Transverse colon (tissue), 4 donors: ENCODE results near the gene SNTG2.

Source experiments
- POLR2A ChIP-seq: fragments of 450-650 bp; IDR thresholded peaks from one replicate; pipeline ENCODE4 v1.6.1; 2016; ENCODE audit warnings: antibody characterized with exemption, mild to moderate bottlenecking, moderate library complexity
- POLR2AphosphoS5 ChIP-seq, 3 donors: sonication (generic); formaldehyde crosslinking; IDR thresholded peaks; one replicate each; pipeline ENCODE4 v1.6.1; 2016; ENCODE audit warnings: antibody characterized with exemption in 3 of 3
- TF ChIP-seq, protein P1 (sequence below), 5 experiments: fragments of 200-600 bp in 3 of 5; fragments of 450-650 bp in 2 of 5; sonication (generic) in 3 of 5; IDR thresholded peaks; 1 replicate in 2 of 5; 2 replicates in 3 of 5; pipeline ENCODE4 v1.5.1; 2016 to 2017; ENCODE audit warnings: antibody characterized with exemption in 5 of 5, inconsistent platforms in 3 of 5, mild to moderate bottlenecking in 2 of 5, moderate library complexity in 1 of 5

DNA sequence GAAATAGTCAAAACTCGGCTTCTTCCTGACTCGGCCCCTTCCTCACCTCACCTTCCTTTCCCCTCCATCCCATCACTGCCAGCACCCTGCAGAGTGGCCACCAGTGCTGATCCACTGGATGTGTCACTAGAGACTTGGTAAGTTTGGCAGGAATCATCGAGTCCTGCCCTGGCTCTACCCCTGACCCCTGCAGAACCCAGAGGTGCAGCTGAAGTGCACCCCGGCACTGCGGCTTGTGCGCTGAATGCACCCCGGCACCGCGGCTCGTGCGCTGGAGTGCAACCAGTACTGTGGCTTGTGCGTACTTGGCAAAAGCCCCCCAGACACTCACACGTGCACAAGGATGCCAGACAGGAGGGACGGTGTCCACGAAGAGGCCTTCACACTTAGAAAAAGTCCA is 206.5 kb downstream of the SNTG2 start:
- TF ChIP-seq, protein P1, sequence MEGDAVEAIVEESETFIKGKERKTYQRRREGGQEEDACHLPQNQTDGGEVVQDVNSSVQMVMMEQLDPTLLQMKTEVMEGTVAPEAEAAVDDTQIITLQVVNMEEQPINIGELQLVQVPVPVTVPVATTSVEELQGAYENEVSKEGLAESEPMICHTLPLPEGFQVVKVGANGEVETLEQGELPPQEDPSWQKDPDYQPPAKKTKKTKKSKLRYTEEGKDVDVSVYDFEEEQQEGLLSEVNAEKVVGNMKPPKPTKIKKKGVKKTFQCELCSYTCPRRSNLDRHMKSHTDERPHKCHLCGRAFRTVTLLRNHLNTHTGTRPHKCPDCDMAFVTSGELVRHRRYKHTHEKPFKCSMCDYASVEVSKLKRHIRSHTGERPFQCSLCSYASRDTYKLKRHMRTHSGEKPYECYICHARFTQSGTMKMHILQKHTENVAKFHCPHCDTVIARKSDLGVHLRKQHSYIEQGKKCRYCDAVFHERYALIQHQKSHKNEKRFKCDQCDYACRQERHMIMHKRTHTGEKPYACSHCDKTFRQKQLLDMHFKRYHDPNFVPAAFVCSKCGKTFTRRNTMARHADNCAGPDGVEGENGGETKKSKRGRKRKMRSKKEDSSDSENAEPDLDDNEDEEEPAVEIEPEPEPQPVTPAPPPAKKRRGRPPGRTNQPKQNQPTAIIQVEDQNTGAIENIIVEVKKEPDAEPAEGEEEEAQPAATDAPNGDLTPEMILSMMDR (IDR thresholded peaks at IDR 0.05), result no peak
- no peak for TF ChIP-seq POLR2A
- no peak for TF ChIP-seq POLR2AphosphoS5 (IDR thresholded peaks at IDR 0.05)
